Esophagus muscularis mucosa (tissue), 4 donors: ENCODE results near the gene PRKN. TPM values are rescaled to one million over a fixed set of nuclear protein-coding genes. Genes with fewer than 3 reads are reported as not detected.

Source experiments
- DNase-seq: peaks from one replicate; pipeline ENCODE4 v3.0.0-alpha.2; 2017; ENCODE audit errors: extremely low spot score
- H3K27ac ChIP-seq, 4 donors: fragments of 200-600 bp; sonication (generic); replicated peaks in 1 of 4; 1 replicate in 3 of 4; 2 replicates in 1 of 4; pipeline ENCODE4 v1.5.1; 2016 to 2019; ENCODE audit warnings: mild to moderate bottlenecking in 1 of 4
- H3K27me3 ChIP-seq, 4 donors: fragments of 200-600 bp; sonication (generic); one replicate each; pipeline versions ENCODE4 v1.5.1 to v1.6.0; 2016 to 2019
- H3K36me3 ChIP-seq, 4 donors: fragments of 200-600 bp; sonication (generic); one replicate each; pipeline ENCODE4 v1.5.1; 2016 to 2019
- H3K4me1 ChIP-seq, 4 donors: fragments of 200-600 bp; sonication (generic); one replicate each; pipeline ENCODE4 v1.5.1; 2016 to 2019
- H3K4me3 ChIP-seq, 4 donors: fragments of 200-600 bp; sonication (generic); 1 replicate in 2 of 4; 2 replicates in 2 of 4; pipeline ENCODE4 v1.5.1; 2016 to 2019; ENCODE audit warnings: mild to moderate bottlenecking in 4 of 4, moderate library complexity in 1 of 4
- H3K9me3 ChIP-seq, 4 donors: fragments of 200-600 bp; sonication (generic); 1 replicate in 3 of 4; 2 replicates in 1 of 4; pipeline ENCODE4 v1.5.1; 2016 to 2019
- CTCF ChIP-seq, 3 experiments: fragments of 200-600 bp in 2 of 3; fragments of 450-650 bp in 1 of 3; sonication (generic) in 2 of 3; IDR thresholded peaks; one replicate each; pipeline ENCODE4 v1.5.1; 2017 to 2019; ENCODE audit warnings: antibody characterized with exemption in 3 of 3, mild to moderate bottlenecking in 2 of 3, moderate library complexity in 1 of 3
- EP300 ChIP-seq: sonication (generic); formaldehyde crosslinking; IDR thresholded peaks from one replicate; pipeline ENCODE4 v1.6.1; 2017; ENCODE audit warnings: antibody characterized with exemption
- POLR2A ChIP-seq: fragments of 450-650 bp; IDR thresholded peaks from one replicate; pipeline ENCODE4 v1.6.1; 2017; ENCODE audit warnings: antibody characterized with exemption, moderate library complexity, mild to moderate bottlenecking, low read depth
- POLR2AphosphoS5 ChIP-seq, 2 donors: sonication (generic); formaldehyde crosslinking; IDR thresholded peaks; one replicate each; pipeline ENCODE4 v1.6.1; 2017; ENCODE audit warnings: antibody characterized with exemption in 2 of 2
- WGBS: methylation state at CpG from one replicate; pipeline ENCODE4 v1.1.5; 2018; 5-methylcytosine and 5-hydroxymethylcytosine counted together
- intact Hi-C: fragments of 100-400 bp; cut with DNase I; formaldehyde crosslinking; loops from one replicate; pipeline ENCODE4 v1.15.1; 2023
- total RNA-seq, 4 donors: library from RNA; depleted of rRNA; stranded (reverse); fragments of >200 nt; gene quantifications; one replicate each; pipeline versions ENCODE4 v1.1.0 to v1.2.1, GENCODE V29; 2016

PRKN gene
- total RNA-seq, 4 donors from 2014 or later, result 9.6 to 14.5 (median 10.8) TPM

GRCh38 chr6:162459985-162460384 is 267.6 kb downstream of the PRKN start:
- H3K4me3 ChIP-seq, result no peak overlapping the region
- DNase-seq, result no peak
- H3K9me3 ChIP-seq, result no peaks in the 10 kb centered on the region
- H3K36me3 ChIP-seq, result no peaks in the 10 kb centered on the region
- peaks cover 0 to 4% (median 0%) of the 10 kb centered on the region in 4 donors for H3K4me1 ChIP-seq
- TF ChIP-seq POLR2A (no peak), EP300 (no peak), CTCF (IDR thresholded peaks at IDR 0.05) (no peak), POLR2AphosphoS5 (IDR thresholded peaks at IDR 0.05) (no peak)
- no peak overlapping the region for H3K27ac ChIP-seq
- intact Hi-C loops, result no loop called here
- H3K27me3 ChIP-seq, result no peaks in the 10 kb centered on the region

GRCh38 chr6:162450358-162450757 is 277.2 kb downstream of the PRKN start:
- 81% methylated on average over 9 of the region's 9 CpGs for WGBS
- Histone ChIP-seq H3K27me3 (no peaks in the 10 kb centered on the region), H3K4me1 (no peaks in the 10 kb centered on the region), H3K27ac (no peak overlapping the region), H3K4me3 (no peak overlapping the region), H3K9me3 (no peaks in the 10 kb centered on the region), H3K36me3 (no peaks in the 10 kb centered on the region)
- DNase-seq, result no peak
- intact Hi-C loops, result no loop called here
- TF ChIP-seq POLR2AphosphoS5 (IDR thresholded peaks at IDR 0.05), result no peak

- no peak overlapping the region for H3K27ac ChIP-seq
- H3K4me3 ChIP-seq, result no peak overlapping the region
- WGBS, result 92% methylated on average over 3 of the region's 3 CpGs
- DNase-seq, result no peak
- TF ChIP-seq POLR2AphosphoS5 (IDR thresholded peaks at IDR 0.05) (no peak), POLR2A (no peak), EP300 (no peak), CTCF (IDR thresholded peaks at IDR 0.05) (no peak)
- H3K4me1 ChIP-seq, result no peaks in the 10 kb centered on the region
- no peaks in the 10 kb centered on the region for H3K36me3 ChIP-seq
- intact Hi-C loops, result no loop called here
- no peaks in the 10 kb centered on the region for H3K27me3 ChIP-seq
- H3K9me3 ChIP-seq, result no peaks in the 10 kb centered on the region
Measured at GRCh38 chr6:162448294-162448693, 279.3 kb downstream of the PRKN start.

- WGBS, result 85% methylated on average over 10 of the region's 10 CpGs
- peaks cover 0 to 10% (median 8%) of the 10 kb centered on the region in 4 donors for H3K9me3 ChIP-seq
- no peaks in the 10 kb centered on the region for H3K27me3 ChIP-seq
- DNase-seq, result no peak
- H3K27ac ChIP-seq, result no peak overlapping the region
- TF ChIP-seq POLR2A (no peak), EP300 (no peak), POLR2AphosphoS5 (IDR thresholded peaks at IDR 0.05) (no peak), CTCF (IDR thresholded peaks at IDR 0.05) (no peak)
- H3K4me1 ChIP-seq, result no peaks in the 10 kb centered on the region
- peaks cover 0 to 8% (median 0%) of the 10 kb centered on the region in 4 donors for H3K36me3 ChIP-seq
- no peak overlapping the region for H3K4me3 ChIP-seq
- intact Hi-C loops, result no loop called here
Measured at GRCh38 chr6:162443101-162443500, 284.5 kb downstream of the PRKN start.

GRCh38 chr6:162442687-162443086 is 284.9 kb downstream of the PRKN start:
- Histone ChIP-seq H3K27me3 (no peaks in the 10 kb centered on the region), H3K27ac (no peak overlapping the region), H3K4me3 (no peak overlapping the region), H3K36me3 (peaks cover 0 to 8% (median 0%) of the 10 kb centered on the region in 4 donors), H3K9me3 (peaks cover 0 to 13% (median 8%) of the 10 kb centered on the region in 4 donors), H3K4me1 (no peaks in the 10 kb centered on the region)
- DNase-seq, result no peak
- 72% methylated on average over 6 of the region's 6 CpGs for WGBS
- intact Hi-C loops, result no loop called here
- TF ChIP-seq POLR2AphosphoS5 (IDR thresholded peaks at IDR 0.05), result no peak
- TF ChIP-seq POLR2A, result no peak
- no peak for TF ChIP-seq EP300
- peak in 1 of 3 experiments; percentile 13 for TF ChIP-seq CTCF (IDR thresholded peaks at IDR 0.05)
